GM12878 (cell line): Measurements from ENCODE around the gene FSIP1.

Source experiments
- CHD2 ChIP-seq: IDR thresholded peaks from 2 replicates; pipeline ENCODE4 v1.6.1; 2011; ENCODE audit warnings: low read depth, low read length, improper control_type of control experiment, borderline replicate concordance
- EZH2 ChIP-seq: IDR thresholded peaks from 2 replicates; pipeline ENCODE4 v1.6.1; 2012; ENCODE audit warnings: low read depth, mild to moderate bottlenecking, control low read depth, inconsistent platforms, low read length, borderline replicate concordance; ENCODE audit not compliant: control insufficient read depth
- GABPA ChIP-seq: IDR thresholded peaks from 2 replicates; pipeline ENCODE4 v1.6.1; 2014; ENCODE audit warnings: antibody characterized with exemption, low read depth, mild to moderate bottlenecking, inconsistent platforms
- JUNB ChIP-seq: IDR thresholded peaks from 2 replicates; pipeline ENCODE4 v1.6.1; 2016; ENCODE audit warnings: antibody characterized with exemption, mild to moderate bottlenecking
- PAX8 ChIP-seq: fragments of 450-650 bp; IDR thresholded peaks from 2 replicates; pipeline ENCODE4 v1.6.1; 2017; ENCODE audit warnings: mild to moderate bottlenecking, moderate library complexity
- POLR2AphosphoS5 ChIP-seq: IDR thresholded peaks from 2 replicates; pipeline ENCODE4 v1.6.1; 2011; ENCODE audit warnings: mild to moderate bottlenecking, low read length, inconsistent platforms
- RAD21 ChIP-seq: IDR thresholded peaks from 2 replicates; pipeline ENCODE4 v1.6.1; 2011; ENCODE audit warnings: mild to moderate bottlenecking, low read depth, low read length, moderate library complexity; ENCODE audit not compliant: insufficient read depth
- TF ChIP-seq, protein P1 (sequence below): fragments of 450-650 bp; IDR thresholded peaks from 2 replicates; pipeline ENCODE4 v1.6.1; 2017; ENCODE audit warnings: mild to moderate bottlenecking
- TF ChIP-seq, protein P2 (sequence below), 3 experiments: IDR thresholded peaks in 2 of 3; conservative IDR thresholded peaks in 1 of 3; 2 replicates each; pipeline ENCODE4 v1.5.1; 2011; ENCODE audit warnings: low read depth in 3 of 3, low read length in 3 of 3, mild to moderate bottlenecking in 3 of 3, control low read depth in 2 of 3, moderate library complexity in 2 of 3, inconsistent platforms in 1 of 3, mixed read lengths in 1 of 3; ENCODE audit not compliant: control insufficient read depth in 2 of 3, insufficient read depth in 1 of 3; ENCODE audit errors: extremely low read depth in 1 of 3
- TF ChIP-seq, protein P3 (sequence below): IDR thresholded peaks from 2 replicates; pipeline ENCODE4 v1.6.1; 2012; ENCODE audit warnings: mild to moderate bottlenecking, low read depth, low read length

DNA sequence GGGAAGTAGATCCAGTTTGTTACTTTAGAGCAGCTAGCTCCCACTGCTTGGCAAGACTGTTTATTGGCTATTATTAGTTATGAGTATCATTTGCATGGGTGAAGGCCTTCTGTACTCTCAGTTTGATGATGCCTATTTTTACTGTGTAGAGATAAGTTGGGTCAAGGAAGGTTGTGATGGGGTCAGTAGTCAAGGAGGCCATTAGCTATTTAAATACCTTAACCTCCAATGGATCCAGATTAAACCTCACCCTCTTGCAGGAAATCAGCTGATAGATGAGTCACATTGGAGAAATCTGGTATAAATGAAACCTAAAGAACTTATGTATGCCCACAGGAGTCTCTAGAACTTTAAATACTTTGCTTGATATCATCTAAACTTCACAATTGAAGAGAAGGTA is 156.8 kb downstream of the FSIP1 start:
- TF ChIP-seq, protein P1, sequence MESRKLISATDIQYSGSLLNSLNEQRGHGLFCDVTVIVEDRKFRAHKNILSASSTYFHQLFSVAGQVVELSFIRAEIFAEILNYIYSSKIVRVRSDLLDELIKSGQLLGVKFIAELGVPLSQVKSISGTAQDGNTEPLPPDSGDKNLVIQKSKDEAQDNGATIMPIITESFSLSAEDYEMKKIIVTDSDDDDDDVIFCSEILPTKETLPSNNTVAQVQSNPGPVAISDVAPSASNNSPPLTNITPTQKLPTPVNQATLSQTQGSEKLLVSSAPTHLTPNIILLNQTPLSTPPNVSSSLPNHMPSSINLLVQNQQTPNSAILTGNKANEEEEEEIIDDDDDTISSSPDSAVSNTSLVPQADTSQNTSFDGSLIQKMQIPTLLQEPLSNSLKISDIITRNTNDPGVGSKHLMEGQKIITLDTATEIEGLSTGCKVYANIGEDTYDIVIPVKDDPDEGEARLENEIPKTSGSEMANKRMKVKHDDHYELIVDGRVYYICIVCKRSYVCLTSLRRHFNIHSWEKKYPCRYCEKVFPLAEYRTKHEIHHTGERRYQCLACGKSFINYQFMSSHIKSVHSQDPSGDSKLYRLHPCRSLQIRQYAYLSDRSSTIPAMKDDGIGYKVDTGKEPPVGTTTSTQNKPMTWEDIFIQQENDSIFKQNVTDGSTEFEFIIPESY: no peak
- TF ChIP-seq, protein P2, sequence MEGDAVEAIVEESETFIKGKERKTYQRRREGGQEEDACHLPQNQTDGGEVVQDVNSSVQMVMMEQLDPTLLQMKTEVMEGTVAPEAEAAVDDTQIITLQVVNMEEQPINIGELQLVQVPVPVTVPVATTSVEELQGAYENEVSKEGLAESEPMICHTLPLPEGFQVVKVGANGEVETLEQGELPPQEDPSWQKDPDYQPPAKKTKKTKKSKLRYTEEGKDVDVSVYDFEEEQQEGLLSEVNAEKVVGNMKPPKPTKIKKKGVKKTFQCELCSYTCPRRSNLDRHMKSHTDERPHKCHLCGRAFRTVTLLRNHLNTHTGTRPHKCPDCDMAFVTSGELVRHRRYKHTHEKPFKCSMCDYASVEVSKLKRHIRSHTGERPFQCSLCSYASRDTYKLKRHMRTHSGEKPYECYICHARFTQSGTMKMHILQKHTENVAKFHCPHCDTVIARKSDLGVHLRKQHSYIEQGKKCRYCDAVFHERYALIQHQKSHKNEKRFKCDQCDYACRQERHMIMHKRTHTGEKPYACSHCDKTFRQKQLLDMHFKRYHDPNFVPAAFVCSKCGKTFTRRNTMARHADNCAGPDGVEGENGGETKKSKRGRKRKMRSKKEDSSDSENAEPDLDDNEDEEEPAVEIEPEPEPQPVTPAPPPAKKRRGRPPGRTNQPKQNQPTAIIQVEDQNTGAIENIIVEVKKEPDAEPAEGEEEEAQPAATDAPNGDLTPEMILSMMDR (IDR thresholded peaks at IDR 0.05 in 2 of 3, conservative IDR thresholded peaks at IDR 0.05 in 1 of 3; ENCODE audit: control insufficient read depth in 2 of 3, extremely low read depth in 1 of 3, insufficient read depth in 1 of 3, low read depth in 3 of 3, low read length in 3 of 3): no peak
- TF ChIP-seq POLR2AphosphoS5: no peak
- TF ChIP-seq JUNB: no peak
- no peak for TF ChIP-seq PAX8
- TF ChIP-seq EZH2: no peak
- TF ChIP-seq RAD21: no peak
- TF ChIP-seq, protein P3, sequence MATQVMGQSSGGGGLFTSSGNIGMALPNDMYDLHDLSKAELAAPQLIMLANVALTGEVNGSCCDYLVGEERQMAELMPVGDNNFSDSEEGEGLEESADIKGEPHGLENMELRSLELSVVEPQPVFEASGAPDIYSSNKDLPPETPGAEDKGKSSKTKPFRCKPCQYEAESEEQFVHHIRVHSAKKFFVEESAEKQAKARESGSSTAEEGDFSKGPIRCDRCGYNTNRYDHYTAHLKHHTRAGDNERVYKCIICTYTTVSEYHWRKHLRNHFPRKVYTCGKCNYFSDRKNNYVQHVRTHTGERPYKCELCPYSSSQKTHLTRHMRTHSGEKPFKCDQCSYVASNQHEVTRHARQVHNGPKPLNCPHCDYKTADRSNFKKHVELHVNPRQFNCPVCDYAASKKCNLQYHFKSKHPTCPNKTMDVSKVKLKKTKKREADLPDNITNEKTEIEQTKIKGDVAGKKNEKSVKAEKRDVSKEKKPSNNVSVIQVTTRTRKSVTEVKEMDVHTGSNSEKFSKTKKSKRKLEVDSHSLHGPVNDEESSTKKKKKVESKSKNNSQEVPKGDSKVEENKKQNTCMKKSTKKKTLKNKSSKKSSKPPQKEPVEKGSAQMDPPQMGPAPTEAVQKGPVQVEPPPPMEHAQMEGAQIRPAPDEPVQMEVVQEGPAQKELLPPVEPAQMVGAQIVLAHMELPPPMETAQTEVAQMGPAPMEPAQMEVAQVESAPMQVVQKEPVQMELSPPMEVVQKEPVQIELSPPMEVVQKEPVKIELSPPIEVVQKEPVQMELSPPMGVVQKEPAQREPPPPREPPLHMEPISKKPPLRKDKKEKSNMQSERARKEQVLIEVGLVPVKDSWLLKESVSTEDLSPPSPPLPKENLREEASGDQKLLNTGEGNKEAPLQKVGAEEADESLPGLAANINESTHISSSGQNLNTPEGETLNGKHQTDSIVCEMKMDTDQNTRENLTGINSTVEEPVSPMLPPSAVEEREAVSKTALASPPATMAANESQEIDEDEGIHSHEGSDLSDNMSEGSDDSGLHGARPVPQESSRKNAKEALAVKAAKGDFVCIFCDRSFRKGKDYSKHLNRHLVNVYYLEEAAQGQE: no peak
- TF ChIP-seq GABPA: no peak
- TF ChIP-seq CHD2: no peak
